HG02981 (cell line): Measurements from ENCODE around the gene HINT3.
"Not testable (repeated sequence)": the region's sequence is repeated elsewhere in the genome, so short reads cannot be mapped to it uniquely, and the experiment has no call there.

Experiments used
- ATAC-seq: cut with Tn5 transposase; IDR thresholded peaks from one replicate; pipeline ENCODE4 v1.9.1; 2021; ENCODE audit warnings: mild to moderate bottlenecking, moderate library complexity; ENCODE audit not compliant: unreplicated experiment

Gene HINT3

DNA sequence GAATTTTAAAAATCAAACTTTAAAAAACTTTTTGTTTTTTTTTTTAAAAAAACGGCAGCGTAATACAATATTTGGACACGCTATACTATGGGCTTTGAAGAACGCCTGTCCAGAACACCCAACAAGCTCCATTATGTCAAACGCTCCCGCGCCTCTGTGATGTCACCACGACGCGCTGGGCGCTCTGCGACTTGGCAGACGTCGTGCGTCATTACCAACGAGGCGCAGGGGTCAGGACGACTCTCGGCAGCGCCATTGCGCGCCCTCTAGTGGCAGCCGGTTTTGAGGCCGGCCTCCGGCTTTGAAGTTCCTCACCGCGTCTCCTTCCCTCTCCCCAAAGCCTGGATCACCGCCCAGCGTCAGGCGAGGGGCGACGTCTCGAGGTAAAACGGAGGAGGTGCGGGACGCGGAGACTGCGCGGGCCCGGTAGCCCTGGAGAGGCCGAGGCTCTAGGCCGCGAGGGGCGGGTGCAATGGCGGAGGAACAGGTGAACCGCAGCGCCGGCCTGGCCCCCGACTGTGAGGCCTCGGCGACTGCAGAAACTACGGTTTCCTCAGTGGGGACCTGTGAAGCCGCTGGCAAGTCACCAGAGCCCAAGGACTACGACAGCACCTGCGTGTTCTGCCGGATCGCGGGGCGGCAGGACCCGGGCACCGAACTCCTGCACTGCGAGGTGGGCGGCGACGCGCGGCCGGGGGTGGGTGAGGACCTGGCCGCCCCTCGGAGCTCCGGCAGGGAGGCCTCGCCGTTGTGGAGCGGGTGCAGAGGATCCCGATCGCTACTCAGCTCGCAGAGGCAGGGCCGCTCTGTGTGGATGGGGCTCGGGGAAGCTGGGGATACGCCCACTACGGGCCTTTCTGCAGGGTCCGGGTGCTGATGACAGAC is at the start of gene HINT3:
TSS of gene HINT3 (plus strand) at position 265 of the 885 bp plus-strand sequence. CDS start at position 473, 208 bp downstream.
- ATAC-seq = peak; percentile 88

DNA sequence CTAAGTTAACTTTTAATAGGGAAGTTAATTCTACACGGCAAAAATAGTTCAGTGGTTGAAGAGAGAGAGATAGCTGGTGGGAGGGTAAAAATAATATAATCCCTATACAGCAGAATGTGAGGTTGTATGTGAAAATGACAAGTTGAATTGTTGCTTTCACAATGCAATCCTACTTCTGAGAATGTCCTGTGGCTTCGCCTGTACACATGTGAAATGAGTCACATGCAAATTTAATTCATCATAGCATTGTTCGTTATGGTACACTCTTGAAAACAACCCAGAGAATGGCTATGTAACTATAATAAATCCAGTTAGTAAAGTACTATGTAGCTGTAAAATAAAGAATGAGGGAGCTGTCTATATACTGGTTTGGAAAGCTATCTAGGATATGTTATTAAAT is 46.0 kb upstream of the HINT3 start:
- ATAC-seq = peak; percentile 99

DNA sequence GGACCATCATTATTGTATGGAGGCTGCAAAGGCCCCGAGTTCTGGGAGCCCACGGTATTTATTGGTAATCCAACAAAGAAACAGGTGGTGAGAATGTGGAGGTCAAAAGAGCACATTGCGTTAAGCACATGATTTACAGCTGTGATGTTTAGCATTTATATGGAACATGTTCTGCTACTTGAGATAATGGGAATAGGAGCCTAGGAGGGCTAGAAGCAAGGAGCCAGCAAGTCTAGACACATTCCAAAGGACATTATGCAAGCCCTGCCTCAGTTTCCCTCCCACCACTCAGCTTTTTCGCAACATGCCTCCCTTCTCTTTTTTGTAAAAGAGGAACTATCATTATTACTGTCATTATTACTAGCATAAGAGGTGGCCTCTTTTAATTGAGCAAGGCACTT is 45.5 kb upstream of the HINT3 start:
- ATAC-seq = peak; percentile 2

DNA sequence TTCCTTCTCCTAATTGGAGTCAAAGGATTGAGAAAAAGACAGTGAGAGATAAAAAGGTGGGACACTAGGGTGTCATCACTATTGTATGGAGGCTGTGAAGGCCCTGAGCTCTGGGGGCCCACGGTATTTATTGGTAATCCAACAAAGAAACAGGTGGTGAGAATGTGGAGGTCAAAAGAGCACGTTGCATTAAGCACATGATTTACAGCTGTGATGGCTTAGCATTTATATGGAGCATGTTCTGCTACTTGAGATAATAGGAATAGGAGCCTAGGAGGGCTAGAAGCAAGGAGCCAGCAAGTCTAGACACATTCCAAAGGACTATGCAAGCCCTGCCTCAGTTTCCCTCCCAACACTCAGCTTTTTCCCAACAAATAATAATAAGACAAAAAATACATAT is 44.1 kb upstream of the HINT3 start:
- not testable (repeated sequence) for ATAC-seq

DNA sequence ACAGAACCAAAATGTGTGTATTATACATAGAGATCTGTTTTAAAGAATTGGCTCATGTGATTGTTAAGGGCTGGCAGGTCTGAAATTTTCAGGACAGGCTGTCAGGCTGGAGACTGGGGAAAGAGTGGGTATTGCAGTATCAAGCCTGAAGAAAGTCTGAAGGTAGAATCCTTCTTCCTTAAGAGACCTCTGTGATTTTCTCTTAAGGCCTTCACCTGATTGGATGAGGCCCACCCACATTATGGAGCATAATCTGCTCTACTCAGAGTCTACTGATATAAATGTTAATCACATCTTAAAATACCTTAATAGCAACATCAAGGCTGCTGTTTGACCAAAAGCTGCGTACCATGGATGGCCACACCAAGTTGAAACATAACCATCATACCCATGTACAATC is 43.4 kb upstream of the HINT3 start:
- no peak for ATAC-seq

DNA sequence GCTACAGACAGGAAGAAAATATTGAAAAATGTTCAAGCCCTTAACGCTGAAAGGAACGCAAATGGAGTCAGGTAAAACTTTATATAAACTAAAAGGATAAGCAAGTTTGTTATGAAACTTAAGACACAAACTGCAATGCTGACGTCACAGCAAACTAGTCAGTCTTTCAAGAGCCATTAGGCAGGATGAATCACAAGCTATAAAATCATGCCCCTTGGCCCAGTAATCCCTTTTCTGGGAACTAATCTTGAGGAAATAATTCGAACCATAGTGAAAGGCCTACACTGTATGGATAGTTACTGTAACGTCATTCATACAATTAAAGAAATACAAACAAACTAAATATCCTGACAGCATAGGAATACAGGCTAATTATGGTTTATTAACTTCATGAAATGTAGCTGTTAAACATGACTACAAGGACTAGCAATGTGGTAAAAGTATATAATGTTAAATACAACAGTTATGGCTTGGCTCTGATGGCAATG is 42.7 kb upstream of the HINT3 start:
- ATAC-seq = no peak

DNA sequence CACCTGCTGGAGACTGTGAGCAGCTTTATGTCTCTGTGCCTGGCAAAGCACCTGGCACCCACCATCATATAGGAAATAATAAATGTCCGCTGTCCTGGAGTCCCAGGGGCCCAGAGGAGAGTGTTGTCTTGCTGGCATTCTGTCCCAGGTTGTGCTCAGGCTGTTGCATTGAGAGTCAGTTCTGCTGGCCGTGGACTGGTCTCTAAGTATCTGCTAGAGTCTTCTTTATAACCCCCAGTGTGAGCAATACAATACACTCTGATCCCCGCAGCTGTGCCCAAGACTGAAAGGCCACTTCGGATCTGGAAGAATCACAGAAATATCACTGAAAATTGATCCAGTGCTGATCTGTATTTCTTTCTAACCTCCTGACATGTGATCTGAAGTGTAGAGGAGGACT is 38.3 kb upstream of the HINT3 start:
- ATAC-seq = no peak

DNA sequence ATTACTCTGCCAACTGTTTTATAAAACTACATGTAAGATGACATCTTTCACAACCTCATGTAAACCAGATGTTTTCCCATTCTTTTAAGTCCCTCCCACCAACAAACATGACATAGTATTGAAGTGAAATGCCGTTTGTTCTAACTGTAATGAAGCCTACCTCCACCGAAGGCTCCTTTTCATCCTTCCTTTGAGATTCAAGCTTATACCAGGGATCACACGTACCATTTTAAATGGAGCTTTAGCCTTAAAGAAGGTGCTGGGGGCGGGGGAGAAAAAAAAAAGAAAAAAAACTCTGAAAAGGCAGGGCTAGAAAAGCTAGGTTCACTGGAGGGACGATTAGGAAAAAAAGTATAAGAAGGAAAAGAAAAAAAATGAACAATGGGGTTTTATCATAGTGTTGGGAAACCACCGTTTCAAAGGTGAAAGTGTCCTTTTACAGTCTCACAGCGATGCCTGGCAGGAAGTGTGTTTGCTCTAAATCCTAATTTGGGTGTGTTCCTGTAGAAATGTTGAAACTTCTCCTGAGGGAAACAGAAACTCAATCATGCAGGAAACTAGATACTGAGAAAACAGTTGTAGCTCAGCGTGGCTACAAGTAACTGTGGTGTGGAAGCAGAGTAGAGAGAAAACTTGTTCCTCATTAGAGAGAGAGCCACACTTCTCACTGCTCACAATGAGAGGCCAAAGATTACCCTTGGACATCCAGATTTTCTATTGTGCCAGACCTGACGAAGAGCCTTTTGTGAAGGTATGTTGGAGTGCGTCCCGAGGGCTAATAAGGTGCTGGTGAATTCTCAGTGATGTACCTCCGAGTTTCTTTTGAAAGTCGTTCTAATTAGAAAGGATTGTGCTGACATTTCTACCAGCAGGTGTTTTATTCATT is 37.6 kb upstream of the HINT3 start:
- ATAC-seq = peak; percentile 97

DNA sequence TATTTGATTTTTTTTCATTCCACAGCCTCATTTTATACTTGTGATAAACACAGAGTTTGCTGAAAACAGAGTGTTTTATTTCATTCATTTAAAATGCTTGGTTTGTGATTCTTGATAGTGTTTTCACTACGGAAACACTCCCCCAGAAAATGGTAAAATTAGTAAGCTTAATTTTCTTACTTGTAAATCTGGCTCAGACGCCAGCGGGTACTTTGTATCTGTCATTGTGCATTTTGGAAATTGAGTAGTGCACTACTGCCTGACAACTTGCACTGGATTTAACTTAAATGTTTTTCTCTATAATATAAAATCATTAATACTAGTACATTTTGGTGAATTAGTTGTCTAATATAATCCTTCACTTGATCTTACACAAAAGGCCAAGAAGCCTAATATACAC is 37.0 kb upstream of the HINT3 start:
- ATAC-seq = no peak

DNA sequence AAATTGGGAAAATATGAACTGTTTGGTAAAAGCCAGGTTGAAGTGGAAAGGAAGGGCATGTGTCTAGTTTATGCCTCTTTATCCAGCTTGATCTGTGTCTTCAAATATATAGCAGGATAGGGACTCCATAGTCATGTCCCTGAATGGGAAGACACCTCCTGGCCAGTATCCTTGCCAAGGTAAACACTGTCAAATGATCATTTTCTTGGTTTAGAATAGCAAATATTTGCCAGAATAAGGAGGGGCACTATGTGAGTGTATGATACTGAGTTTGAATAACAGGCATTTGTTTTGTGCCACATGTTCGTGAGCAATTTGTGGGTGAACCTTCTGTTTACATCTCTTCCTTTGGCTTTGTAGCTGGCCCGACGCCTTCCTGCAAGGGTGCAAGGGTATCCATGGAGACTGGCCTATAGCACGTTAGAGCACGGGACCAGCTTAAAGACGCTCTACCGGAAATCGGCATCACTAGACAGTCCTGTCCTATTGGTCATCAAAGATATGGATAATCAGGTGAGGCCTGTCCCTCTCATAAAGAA is 34.2 kb upstream of the HINT3 start:
- no peak for ATAC-seq

DNA sequence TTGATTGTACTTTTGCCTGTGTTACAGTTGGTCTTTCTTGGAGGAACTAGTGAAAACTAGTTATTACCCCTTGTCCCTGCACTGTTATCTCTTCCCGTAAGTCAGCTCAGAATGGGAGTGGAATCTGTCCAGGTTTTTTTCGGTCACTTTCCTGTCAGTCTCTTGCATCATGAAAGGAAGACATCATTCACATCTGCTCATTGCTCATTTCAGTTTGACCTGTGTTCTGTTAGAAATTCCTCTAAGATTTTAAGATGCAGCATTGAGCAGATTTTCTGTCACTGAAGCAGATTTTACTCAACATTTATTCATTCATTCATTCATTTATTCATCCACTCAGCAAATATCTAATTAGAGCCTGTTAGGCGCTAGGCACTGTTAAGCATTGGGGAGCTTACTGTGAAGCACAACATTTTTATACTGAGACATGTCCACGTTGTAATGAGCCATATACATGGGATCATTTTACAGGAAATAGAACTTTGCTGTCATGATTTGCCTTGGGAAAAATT is 33.1 kb upstream of the HINT3 start:
- ATAC-seq = no peak

DNA sequence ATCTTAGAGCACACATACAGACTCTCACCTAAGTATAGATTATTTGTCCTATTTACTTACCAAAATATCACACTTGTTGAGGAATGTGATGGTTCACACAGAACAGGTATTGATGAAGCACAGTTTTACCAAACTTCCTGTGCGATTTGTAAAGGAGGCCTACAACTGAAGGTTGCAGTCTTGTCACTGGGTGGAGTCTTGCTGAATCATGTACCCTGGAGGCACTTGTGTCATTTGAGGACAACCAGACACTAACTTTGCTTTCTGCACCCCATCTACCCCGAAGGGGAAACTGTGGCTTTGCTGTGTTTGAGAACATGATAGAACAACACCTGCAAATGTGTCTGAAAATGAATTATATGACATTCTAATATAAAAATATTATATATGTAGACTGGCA is 32.4 kb upstream of the HINT3 start:
- ATAC-seq = no peak

DNA sequence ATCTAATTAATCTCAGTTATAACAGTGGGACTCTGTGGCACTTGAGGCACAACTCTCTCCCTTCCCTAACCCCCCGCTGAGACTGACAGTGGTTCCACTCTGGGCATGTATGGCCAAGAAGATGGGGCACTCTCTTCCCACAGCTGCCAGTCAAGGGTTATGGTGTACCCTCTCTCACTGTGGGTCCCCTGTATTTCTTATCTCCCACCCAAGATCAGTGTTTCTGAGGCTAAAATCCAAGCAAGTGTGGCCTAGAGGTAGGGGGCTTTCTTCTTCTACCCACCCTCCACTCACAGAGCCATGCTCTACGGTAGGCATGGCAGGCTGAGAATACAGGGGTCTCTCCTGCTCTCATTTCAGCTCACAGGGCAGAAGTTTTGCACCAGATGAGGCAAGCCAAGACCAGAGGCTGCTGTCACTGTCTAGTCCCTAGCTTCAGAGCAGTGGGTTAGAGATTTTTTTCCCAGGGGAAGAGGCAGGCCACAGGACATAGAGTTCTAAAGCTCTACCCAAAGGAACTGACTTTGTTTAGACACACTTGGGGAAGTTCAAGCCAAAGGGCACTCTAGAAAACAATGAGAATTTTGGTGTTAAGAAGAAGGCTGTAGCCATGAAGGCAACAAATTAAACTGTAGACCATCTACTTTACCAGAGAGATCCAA is 31.7 kb upstream of the HINT3 start:
- ATAC-seq = no peak

DNA sequence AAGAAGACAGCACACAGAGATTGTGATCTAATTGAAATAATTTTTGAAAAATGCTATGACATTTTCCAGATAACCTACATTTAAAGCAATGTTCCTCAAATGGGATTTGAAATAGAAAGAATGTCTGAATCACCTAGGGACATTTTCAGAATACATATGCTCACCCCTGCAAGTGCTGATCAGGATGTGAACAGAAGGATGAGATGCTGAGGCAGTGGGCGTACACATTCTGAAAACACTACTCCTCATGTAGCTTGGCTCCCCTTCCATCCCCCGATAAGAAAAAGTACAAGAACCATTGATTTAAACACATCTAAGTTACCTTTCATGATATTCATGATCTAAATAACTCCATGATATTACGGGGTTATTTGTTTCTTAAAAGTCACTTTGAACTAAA is 29.9 kb upstream of the HINT3 start:
- ATAC-seq = no peak

DNA sequence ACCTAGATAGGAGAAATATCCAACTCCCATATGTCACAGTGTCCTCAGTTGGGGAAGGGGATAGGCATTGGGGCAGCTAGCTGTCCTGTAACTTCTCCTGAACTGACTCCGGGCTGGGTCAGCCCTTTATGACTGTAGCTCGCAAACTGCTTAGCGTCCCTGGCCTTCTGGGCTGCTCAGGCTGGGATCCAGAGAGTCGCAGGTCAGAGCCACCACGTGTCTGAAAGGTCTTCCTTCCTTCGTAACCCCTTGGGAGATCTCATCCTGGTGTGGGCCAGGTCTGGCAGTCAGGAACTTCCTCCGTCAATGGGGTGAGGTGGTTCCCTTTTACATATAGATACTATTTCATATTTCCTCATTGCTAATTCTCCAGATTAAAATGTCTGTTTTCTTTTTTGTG is 28.8 kb upstream of the HINT3 start:
- no peak for ATAC-seq

DNA sequence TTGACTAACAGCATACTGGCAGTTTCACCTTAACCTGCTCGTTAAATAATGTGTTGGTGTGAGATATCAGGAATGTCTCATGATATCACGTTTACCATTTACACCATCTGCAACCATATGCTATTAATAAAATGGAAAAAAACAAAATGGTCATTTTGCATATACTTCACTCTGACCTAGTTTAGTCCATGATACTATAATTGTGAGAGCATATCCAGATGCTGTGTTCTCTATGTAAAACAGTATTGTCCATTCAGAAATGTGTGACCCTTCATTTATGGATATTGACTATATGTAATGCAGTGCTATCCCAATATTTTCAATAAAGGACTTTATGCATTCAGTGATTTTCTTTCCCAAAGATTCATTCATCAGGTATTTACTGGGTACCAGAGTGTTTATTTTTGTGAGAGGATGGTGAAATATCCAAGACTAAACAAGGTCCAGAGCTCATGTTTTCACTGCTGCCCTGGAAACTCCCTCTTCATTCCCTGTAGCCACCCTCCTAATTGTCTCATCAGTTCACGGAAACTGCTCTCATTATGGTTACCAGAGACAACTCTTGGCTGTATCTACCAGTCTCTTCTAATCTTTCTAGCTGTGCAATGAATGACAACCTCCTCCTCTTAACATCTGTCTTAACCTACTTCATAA is 25.7 kb upstream of the HINT3 start:
- no peak for ATAC-seq

DNA sequence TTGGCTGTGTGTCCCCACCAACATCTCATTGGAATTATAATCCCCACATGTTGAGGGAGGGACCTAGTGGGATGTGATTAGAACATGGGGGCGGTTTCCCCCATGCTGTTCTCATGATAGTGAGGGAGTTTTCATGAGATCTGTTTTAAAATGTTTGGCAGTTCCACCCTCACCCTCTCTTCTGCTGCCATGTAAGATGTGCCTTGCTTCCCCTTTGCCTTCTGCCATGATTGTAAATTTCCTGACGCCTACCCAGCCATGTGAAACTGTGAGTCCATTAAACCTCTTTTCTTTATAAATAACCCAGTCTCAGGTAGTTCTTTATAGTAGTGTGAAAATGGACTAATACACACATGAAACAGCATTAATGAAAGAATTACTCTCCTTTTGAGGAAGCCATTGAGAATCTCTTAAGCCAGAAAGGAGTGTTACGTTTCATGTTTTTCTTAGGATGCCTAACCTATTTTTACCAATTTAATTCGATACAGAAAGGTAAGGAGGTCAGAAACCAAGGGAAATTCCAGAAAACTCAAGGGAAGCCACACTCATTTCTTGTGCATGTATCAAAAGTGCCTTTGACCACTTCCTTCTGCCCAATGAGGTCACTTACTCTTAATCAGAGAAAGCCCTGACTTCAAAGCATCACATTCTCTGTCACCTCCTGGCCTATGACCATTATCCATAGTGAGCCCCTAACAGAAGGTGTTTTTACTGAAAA is 24.7 kb upstream of the HINT3 start:
- peak; percentile 87 for ATAC-seq

DNA sequence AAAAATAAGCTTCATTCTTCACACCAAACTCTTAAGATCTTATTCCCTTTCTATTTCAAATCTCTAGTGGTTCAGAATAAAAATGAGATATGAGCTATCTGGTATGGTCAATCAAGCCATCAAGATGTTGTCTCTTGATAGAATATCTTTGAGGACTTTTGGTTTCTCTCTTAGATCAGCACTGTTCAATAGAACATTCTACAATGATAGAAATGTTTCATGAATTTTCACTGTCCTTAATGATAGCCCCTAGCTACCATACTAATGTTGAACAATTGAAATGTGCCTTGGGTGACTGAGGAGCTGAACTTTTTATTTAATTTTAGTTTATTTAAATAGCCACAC is 24.1 kb upstream of the HINT3 start:
- peak; percentile 23 for ATAC-seq

DNA sequence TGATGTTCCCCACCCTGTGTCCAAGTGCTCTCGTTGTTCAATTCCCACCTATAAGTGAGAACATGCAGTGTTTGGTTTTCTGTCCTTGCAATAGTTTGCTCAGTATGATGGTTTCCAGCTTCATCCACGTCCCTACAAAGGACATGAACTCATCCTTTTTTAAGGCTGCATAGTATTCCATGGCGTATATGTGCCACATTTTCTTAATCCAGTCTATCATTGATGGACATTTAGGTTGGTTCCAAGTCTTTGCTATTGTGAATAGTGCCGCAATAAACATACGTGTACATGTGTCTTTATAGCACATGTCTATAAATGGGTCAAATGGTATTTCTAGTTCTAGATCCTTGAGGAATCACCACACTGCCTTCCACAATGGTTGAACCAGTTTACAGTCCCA is 21.1 kb upstream of the HINT3 start:
- not testable (repeated sequence) for ATAC-seq

DNA sequence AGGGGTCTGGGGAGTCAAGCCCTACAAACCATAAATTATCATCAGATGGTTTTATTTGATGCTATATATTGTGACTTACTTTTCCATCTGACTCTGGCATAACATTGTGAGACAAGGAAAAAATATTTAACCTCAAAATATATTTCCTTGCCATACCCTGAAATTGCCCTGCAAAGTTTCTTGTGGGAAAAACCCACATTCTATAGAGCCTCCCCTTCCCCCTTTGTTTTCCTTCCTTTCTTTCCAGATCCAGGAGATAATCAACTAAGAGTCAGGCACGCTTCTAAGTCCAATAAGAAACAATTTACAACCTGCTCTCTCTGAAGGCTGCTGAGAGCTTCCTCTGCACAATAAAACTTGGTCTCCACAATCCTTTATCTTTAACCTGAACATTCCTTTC is 17.5 kb upstream of the HINT3 start:
- no peak for ATAC-seq
